CD4-positive, CD25-positive, alpha-beta regulatory T cell (primary cell): ENCODE measurements around the gene MDN1. TPM values are rescaled to one million over a fixed set of nuclear protein-coding genes. Genes with fewer than 3 reads are reported as not detected.

Experiments
- ATAC-seq, 2 donors: fragments of 150-1000 bp; cut with Tn5 transposase; one replicate each; pipeline ENCODE4 v1.10.0; 2021; ENCODE audit warnings: low read depth in 2 of 2, moderate number of reproducible peaks in 2 of 2, moderate library complexity in 1 of 2
- DNase-seq, 3 donors: peaks; one replicate each; pipeline versions ENCODE4 v3.0.0 to v3.0.0-alpha.2; 2012 to 2022; ENCODE audit warnings: mixed read lengths in 1 of 3
- H3K27ac ChIP-seq: one replicate; pipeline ENCODE4 v1.7.0; 2013; ENCODE audit warnings: mild to moderate bottlenecking, low read length; ENCODE audit not compliant: insufficient read depth, poor library complexity, severe bottlenecking
- H3K27me3 ChIP-seq: one replicate; pipeline ENCODE4 v1.7.0; 2013; ENCODE audit warnings: low read length; ENCODE audit not compliant: control insufficient read depth, insufficient read depth
- H3K36me3 ChIP-seq: one replicate; pipeline ENCODE4 v1.7.0; 2013; ENCODE audit warnings: mild to moderate bottlenecking, low read length, moderate library complexity; ENCODE audit not compliant: control insufficient read depth, insufficient read depth
- H3K4me1 ChIP-seq: 2 replicates; pipeline ENCODE4 v1.7.0; 2013; ENCODE audit warnings: mild to moderate bottlenecking, low read length; ENCODE audit not compliant: insufficient read depth, control insufficient read depth, poor library complexity, severe bottlenecking
- H3K4me3 ChIP-seq: one replicate; pipeline ENCODE4 v1.7.0; 2013; ENCODE audit warnings: low read depth, mild to moderate bottlenecking, low read length, moderate library complexity
- H3K9me3 ChIP-seq, 2 experiments: 1 replicate in 1 of 2; 2 replicates in 1 of 2; pipeline ENCODE4 v1.7.0; 2013; ENCODE audit warnings: low read length in 2 of 2, mild to moderate bottlenecking in 1 of 2, moderate library complexity in 1 of 2; ENCODE audit not compliant: control insufficient read depth in 2 of 2
- H3K27ac Mint-ChIP-seq, 3 donors: one replicate each; pipeline ENCODE4 v1.8.0; 2020 to 2022; ENCODE audit warnings: mild to moderate bottlenecking in 3 of 3, mixed read lengths in 3 of 3, moderate library complexity in 2 of 3
- H3K27me3 Mint-ChIP-seq: one replicate; pipeline ENCODE4 v1.8.0; 2022; ENCODE audit warnings: mild to moderate bottlenecking, mixed read lengths
- H3K36me3 Mint-ChIP-seq: one replicate; pipeline ENCODE4 v1.8.0; 2020; ENCODE audit warnings: mixed read lengths
- H3K4me1 Mint-ChIP-seq, 4 donors: one replicate each; pipeline ENCODE4 v1.8.0; 2020 to 2022; ENCODE audit warnings: mixed read lengths in 4 of 4, mild to moderate bottlenecking in 1 of 4
- H3K4me3 Mint-ChIP-seq, 4 donors: one replicate each; pipeline ENCODE4 v1.8.0; 2020 to 2022; ENCODE audit warnings: mild to moderate bottlenecking in 4 of 4, mixed read lengths in 4 of 4, moderate library complexity in 3 of 4
- H3K9me3 Mint-ChIP-seq, 7 donors: one replicate each; pipeline ENCODE4 v1.8.0; 2020 to 2022; ENCODE audit warnings: mixed read lengths in 7 of 7, mild to moderate bottlenecking in 3 of 7, moderate library complexity in 2 of 7
- polyA plus RNA-seq, 4 donors: library from polyadenylated mRNA; unstranded; fragments of 300-500 nt; fragmentation: Illumina TruSeq; gene quantifications; one replicate each; pipeline ENCODE4 v1.2.3, GENCODE V29; 2021
- total RNA-seq: library from RNA; stranded (reverse); gene quantifications from one replicate; pipeline ENCODE4 v1.2.3, GENCODE V29; 2022

MDN1 gene
- total and polyA plus RNA-seq, 5 donors from 2014 or later = 5.7 to 49.2 (median 6.9) TPM

DNA sequence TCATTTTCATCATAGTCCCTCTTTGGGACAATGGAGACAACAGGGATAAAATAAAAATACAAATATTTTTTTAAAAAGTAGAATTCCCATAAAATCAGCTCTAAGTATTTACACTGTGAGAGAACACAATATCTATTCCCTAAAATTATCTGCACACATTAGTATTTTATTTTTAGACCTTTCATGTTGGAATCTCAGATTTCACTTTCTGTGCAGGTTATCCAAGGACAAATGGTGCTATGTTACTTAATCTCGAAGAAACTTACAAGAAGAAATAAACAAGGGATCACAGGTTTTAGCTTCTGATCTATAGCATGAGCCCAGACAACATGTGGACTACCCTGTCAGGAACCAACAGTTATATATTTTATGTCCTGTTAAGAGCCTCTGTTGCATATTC is 158.0 kb downstream of the MDN1 start:
- ATAC-seq = no peak
- Histone ChIP-seq H3K27ac (no peak overlapping the region), H3K27me3 (no peaks in the 10 kb centered on the region), H3K4me1 (no peaks in the 10 kb centered on the region), H3K4me3 (no peak overlapping the region), H3K9me3 (no peaks in the 10 kb centered on the region), H3K36me3 (peaks cover 82% of the 10 kb centered on the region)
- no peaks in the 10 kb centered on the region for H3K9me3 Mint-ChIP-seq
- no peak overlapping the region for H3K4me3 Mint-ChIP-seq
- H3K27ac Mint-ChIP-seq = no peak overlapping the region
- no peak for DNase-seq
- H3K36me3 Mint-ChIP-seq = peaks cover 62% of the 10 kb centered on the region
- H3K27me3 Mint-ChIP-seq = no peaks in the 10 kb centered on the region
- peaks cover 0 to 9% (median 0%) of the 10 kb centered on the region in 4 donors for H3K4me1 Mint-ChIP-seq

GRCh38 chr6:89660981-89661380 is 158.6 kb downstream of the MDN1 start:
- Mint-ChIP-seq H3K9me3 (no peaks in the 10 kb centered on the region), H3K36me3 (peaks cover 60% of the 10 kb centered on the region), H3K27me3 (no peaks in the 10 kb centered on the region), H3K27ac (no peak overlapping the region), H3K4me1 (peaks cover 0 to 9% (median 0%) of the 10 kb centered on the region in 4 donors), H3K4me3 (no peak overlapping the region)
- Histone ChIP-seq H3K36me3 (peaks cover 85% of the 10 kb centered on the region), H3K4me1 (no peaks in the 10 kb centered on the region), H3K4me3 (no peak overlapping the region), H3K9me3 (no peaks in the 10 kb centered on the region), H3K27ac (no peak overlapping the region), H3K27me3 (no peaks in the 10 kb centered on the region)
- no peak for DNase-seq
- ATAC-seq = no peak

DNA sequence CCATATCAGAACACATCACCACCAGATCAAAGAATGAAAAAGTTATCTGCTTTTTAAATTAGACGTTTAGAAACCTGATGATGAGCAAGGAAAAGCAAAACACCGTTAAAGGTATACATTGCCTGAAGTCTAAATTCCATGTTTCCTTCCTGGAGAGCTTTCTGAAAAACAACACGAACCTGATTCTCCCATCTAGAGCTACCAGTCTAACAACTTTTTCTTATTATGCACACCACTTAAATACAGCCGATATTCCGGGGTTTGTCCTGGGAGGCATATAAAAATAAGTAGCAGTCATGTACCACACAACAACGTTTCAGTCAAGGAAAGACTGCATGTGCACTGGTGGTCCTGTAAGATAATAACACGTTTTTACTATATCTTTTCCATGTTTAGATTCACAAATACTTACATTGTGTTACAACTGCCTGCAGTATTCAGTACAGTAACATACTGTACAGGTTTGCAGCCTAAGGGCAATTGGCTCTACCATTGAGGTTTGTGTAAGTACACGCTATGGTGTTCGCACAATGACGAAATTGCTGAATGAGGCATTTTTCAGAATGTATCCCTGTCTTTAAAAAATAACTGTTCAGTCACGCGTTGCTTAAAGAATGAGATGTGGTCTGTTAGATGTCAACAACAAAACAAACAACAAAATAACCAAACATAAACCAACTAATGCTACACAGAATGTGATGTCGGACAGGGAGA is 162.0 kb downstream of the MDN1 start:
- no peak overlapping the region for H3K4me3 ChIP-seq
- Mint-ChIP-seq H3K9me3 (no peaks in the 10 kb centered on the region), H3K4me1 (peaks cover 0 to 5% (median 0%) of the 10 kb centered on the region in 4 donors), H3K27me3 (no peaks in the 10 kb centered on the region), H3K27ac (no peak overlapping the region), H3K36me3 (peaks cover 50% of the 10 kb centered on the region), H3K4me3 (no peak overlapping the region)
- H3K36me3 ChIP-seq = peaks cover 95% of the 10 kb centered on the region
- no peak for DNase-seq
- H3K27me3 ChIP-seq = no peaks in the 10 kb centered on the region
- H3K9me3 ChIP-seq = no peaks in the 10 kb centered on the region
- no peak for ATAC-seq
- no peak overlapping the region for H3K27ac ChIP-seq
- H3K4me1 ChIP-seq = no peaks in the 10 kb centered on the region

GRCh38 chr6:89655122-89655521 is 164.5 kb downstream of the MDN1 start:
- ATAC-seq = no peak
- H3K36me3 Mint-ChIP-seq = peaks cover 41% of the 10 kb centered on the region

GRCh38 chr6:89650579-89650978 is 169.0 kb downstream of the MDN1 start:
- Histone ChIP-seq H3K9me3 (no peaks in the 10 kb centered on the region), H3K27me3 (no peaks in the 10 kb centered on the region), H3K27ac (no peak overlapping the region), H3K4me1 (no peaks in the 10 kb centered on the region), H3K36me3 (peaks cover 79% of the 10 kb centered on the region), H3K4me3 (no peak overlapping the region)
- Mint-ChIP-seq H3K4me1 (peaks cover 0 to 6% (median 0%) of the 10 kb centered on the region in 4 donors), H3K4me3 (no peak overlapping the region), H3K27ac (no peak overlapping the region), H3K27me3 (no peaks in the 10 kb centered on the region), H3K9me3 (no peaks in the 10 kb centered on the region), H3K36me3 (peaks cover 34% of the 10 kb centered on the region)
- ATAC-seq = no peak
- no peak for DNase-seq

More at GRCh38 chr6:89655122-89655521, 164.5 kb downstream of the MDN1 start:
- Mint-ChIP-seq H3K4me1 (peaks cover 0 to 7% (median 0%) of the 10 kb centered on the region in 4 donors), H3K9me3 (no peaks in the 10 kb centered on the region), H3K27me3 (no peaks in the 10 kb centered on the region), H3K27ac (no peak overlapping the region), H3K4me3 (no peak overlapping the region)
- Histone ChIP-seq H3K36me3 (peaks cover 88% of the 10 kb centered on the region), H3K9me3 (no peaks in the 10 kb centered on the region), H3K27me3 (no peaks in the 10 kb centered on the region), H3K27ac (no peak overlapping the region), H3K4me1 (no peaks in the 10 kb centered on the region), H3K4me3 (no peak overlapping the region)
- DNase-seq = no peak

DNA sequence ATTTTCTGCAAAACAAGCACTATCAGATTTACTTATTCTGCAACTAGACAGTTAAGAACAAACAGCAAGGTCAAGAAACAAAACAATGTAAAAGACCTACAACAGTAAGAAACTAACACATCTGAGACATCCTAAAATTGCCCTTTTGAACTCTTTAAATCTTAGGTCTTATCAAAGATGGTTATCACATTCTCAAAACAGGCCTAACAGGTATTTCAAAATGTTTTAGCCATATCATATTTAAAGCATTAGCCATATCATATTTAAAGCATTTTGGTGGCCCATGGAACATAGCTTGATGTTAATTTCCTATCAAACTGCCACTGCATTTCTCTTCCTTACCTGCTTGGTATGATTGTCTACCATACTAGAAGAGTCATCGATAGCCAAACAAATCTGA is 169.9 kb downstream of the MDN1 start:
- no peaks in the 10 kb centered on the region for H3K4me1 ChIP-seq
- H3K36me3 ChIP-seq = peaks cover 78% of the 10 kb centered on the region
- Mint-ChIP-seq H3K27ac (no peak overlapping the region), H3K9me3 (no peaks in the 10 kb centered on the region), H3K36me3 (peaks cover 32% of the 10 kb centered on the region), H3K4me1 (peaks cover 0 to 8% (median 1%) of the 10 kb centered on the region in 4 donors), H3K27me3 (no peaks in the 10 kb centered on the region), H3K4me3 (no peak overlapping the region)
- no peaks in the 10 kb centered on the region for H3K9me3 ChIP-seq
- no peak overlapping the region for H3K27ac ChIP-seq
- no peak overlapping the region for H3K4me3 ChIP-seq
- ATAC-seq (no peak), DNase-seq (no peak)
- H3K27me3 ChIP-seq = no peaks in the 10 kb centered on the region

- no peaks in the 10 kb centered on the region for H3K4me1 ChIP-seq
- H3K36me3 ChIP-seq = peaks cover 59% of the 10 kb centered on the region
- H3K4me3 Mint-ChIP-seq = no peak overlapping the region
- peaks cover 3 to 11% (median 5%) of the 10 kb centered on the region in 4 donors for H3K4me1 Mint-ChIP-seq
- no peak for ATAC-seq
- H3K36me3 Mint-ChIP-seq = peaks cover 35% of the 10 kb centered on the region
- no peak overlapping the region for H3K27ac ChIP-seq
- no peaks in the 10 kb centered on the region for H3K27me3 ChIP-seq
- H3K9me3 ChIP-seq = no peaks in the 10 kb centered on the region
- no peak for DNase-seq
- no peaks in the 10 kb centered on the region for H3K27me3 Mint-ChIP-seq
- H3K27ac Mint-ChIP-seq = no peak overlapping the region
- no peaks in the 10 kb centered on the region for H3K9me3 Mint-ChIP-seq
- no peak overlapping the region for H3K4me3 ChIP-seq
Observed at GRCh38 chr6:89644864-89645263, 174.7 kb downstream of the MDN1 start.

DNA sequence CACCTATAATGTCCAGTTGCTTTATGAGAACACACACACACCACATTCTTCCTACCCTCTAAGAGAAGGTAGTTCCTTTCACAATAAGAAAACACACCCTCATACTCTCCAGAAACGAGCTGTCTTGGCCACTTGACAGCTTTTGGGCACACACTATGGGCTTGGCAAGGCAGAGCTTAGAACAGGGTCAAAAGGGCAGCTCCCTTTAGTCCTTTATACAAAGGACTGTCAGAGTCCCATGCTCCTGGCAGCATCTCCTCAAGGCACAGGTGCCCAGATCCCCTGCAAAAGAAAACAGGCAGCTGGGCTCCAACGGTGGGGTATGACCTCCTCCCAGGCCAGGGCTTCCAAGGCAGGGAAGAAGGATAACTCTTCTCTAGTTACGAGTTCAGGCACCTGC is 176.2 kb downstream of the MDN1 start:
- ATAC-seq (no peak), DNase-seq (no peak)
- Histone ChIP-seq H3K9me3 (no peaks in the 10 kb centered on the region), H3K27me3 (no peaks in the 10 kb centered on the region), H3K4me3 (no peak overlapping the region), H3K4me1 (peaks cover 11% of the 10 kb centered on the region), H3K36me3 (peaks cover 52% of the 10 kb centered on the region), H3K27ac (no peak overlapping the region)
- Mint-ChIP-seq H3K4me3 (no peak overlapping the region), H3K27me3 (no peaks in the 10 kb centered on the region), H3K9me3 (no peaks in the 10 kb centered on the region), H3K4me1 (peaks cover 9 to 23% (median 18%) of the 10 kb centered on the region in 4 donors), H3K36me3 (peaks cover 34% of the 10 kb centered on the region), H3K27ac (no peak overlapping the region)
